GM19035 (cell line): ENCODE data around the gene RBM34.
"Not testable (repeated sequence)": the region's sequence is repeated elsewhere in the genome, so short reads cannot be mapped to it uniquely, and the experiment has no call there.

Source experiments
- ATAC-seq: cut with Tn5 transposase; IDR thresholded peaks from one replicate; pipeline ENCODE4 v1.9.1; 2021; ENCODE audit not compliant: unreplicated experiment

The RBM34 gene

GRCh38 chr1:235113183-235113917, 47.7 kb downstream of the RBM34 start:
- ATAC-seq = no peak

GRCh38 chr1:235112297-235113182, 48.5 kb downstream of the RBM34 start:
- no peak for ATAC-seq

GRCh38 chr1:235111107-235111506, 49.9 kb downstream of the RBM34 start:
- no peak for ATAC-seq

GRCh38 chr1:235108876-235109275, 52.2 kb downstream of the RBM34 start:
- no peak for ATAC-seq

- no peak for ATAC-seq
Observed at GRCh38 chr1:235108185-235108593, 52.9 kb downstream of the RBM34 start.

- ATAC-seq = no peak
Observed at GRCh38 chr1:235107368-235108184, 53.5 kb downstream of the RBM34 start.

GRCh38 chr1:235106457-235106856, 54.6 kb downstream of the RBM34 start:
- no peak for ATAC-seq

GRCh38 chr1:235105051-235106043, 55.7 kb downstream of the RBM34 start:
- ATAC-seq = peak; percentile 84

- no peak for ATAC-seq
Observed at GRCh38 chr1:235102993-235103411, 58.0 kb downstream of the RBM34 start.

GRCh38 chr1:235102259-235102582, 58.8 kb downstream of the RBM34 start:
- ATAC-seq = no peak

GRCh38 chr1:235101558-235102258, 59.3 kb downstream of the RBM34 start:
- no peak for ATAC-seq

- ATAC-seq = no peak
Observed at GRCh38 chr1:235100194-235100772, 60.8 kb downstream of the RBM34 start.

GRCh38 chr1:235098991-235099390, 62.1 kb downstream of the RBM34 start:
- no peak for ATAC-seq

- no peak for ATAC-seq
Observed at GRCh38 chr1:235098547-235098946, 62.5 kb downstream of the RBM34 start.

- not testable (repeated sequence) for ATAC-seq
Observed at GRCh38 chr1:235097501-235097900, 63.5 kb downstream of the RBM34 start.

GRCh38 chr1:235095938-235096562, 65.0 kb downstream of the RBM34 start:
- ATAC-seq = no peak

- peak; percentile 60 for ATAC-seq
Observed at GRCh38 chr1:235093696-235094592, 67.1 kb downstream of the RBM34 start.
